Measurements from ENCODE around the gene STON2. TPM values are rescaled to one million over a fixed set of nuclear protein-coding genes. Genes with fewer than 3 reads are reported as not detected.

The STON2 gene
- total and polyA plus RNA-seq, 2 of the 13 experiments (the other 11 are each of a cell fraction or from before 2014, with no cell fraction given): 2.1 to 11.0 TPM

DNA sequence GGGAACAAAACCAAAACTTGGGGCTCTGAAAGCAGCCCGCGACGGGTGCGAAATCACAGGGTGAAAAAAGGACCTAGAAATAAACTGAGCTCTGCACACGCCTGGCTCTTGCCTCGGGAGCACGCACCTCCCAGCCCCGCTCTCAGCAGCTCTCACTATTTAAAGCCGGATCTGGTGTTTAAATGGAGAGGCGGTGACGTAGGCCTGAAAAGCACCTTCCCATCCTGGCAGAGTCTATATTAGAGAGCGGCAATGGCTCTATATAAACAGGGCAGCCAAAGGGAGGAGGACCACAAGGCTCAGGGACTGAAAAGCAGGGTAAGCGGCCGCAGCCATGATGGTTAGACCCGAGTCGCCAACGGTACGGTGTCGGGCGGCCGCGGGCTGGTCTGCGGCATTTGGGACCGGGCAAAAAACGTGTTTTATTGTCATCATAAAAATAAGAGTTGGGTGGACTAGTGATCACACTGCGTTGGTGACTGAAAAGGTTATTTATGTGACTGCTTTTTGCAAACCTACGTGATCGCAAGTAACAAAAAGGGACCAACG, 180.8 kb downstream of the STON2 start (continued):
- TF ChIP-seq, protein P1, sequence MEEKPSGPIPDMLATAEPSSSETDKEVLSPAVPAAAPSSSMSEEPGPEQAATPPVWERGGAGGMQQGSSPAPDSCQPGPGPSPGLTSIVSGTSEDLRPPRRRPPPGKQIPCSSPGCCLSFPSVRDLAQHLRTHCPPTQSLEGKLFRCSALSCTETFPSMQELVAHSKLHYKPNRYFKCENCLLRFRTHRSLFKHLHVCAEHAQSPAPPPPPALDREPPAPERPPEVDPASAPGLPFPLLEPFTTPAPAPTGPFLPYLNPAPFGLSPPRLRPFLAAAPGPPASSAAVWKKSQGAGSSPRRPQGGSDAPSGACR (CRISPR knock-in tag; IDR thresholded peaks at IDR 0.05): no peak; the same call in 1 of the 2 replicates
- TF ChIP-seq HOXA7 (CRISPR knock-in tag; IDR thresholded peaks at IDR 0.05): no peak
- 0 out of 2 replicates have a peak, but pooled peaks have one; percentile 17 for TF ChIP-seq ISL2 (CRISPR knock-in tag; IDR thresholded peaks at IDR 0.05)
- TF ChIP-seq ZNF124 (CRISPR knock-in tag; IDR thresholded peaks at IDR 0.05): no peak; the same call in 1 of the 2 replicates
- TF ChIP-seq, protein P2, sequence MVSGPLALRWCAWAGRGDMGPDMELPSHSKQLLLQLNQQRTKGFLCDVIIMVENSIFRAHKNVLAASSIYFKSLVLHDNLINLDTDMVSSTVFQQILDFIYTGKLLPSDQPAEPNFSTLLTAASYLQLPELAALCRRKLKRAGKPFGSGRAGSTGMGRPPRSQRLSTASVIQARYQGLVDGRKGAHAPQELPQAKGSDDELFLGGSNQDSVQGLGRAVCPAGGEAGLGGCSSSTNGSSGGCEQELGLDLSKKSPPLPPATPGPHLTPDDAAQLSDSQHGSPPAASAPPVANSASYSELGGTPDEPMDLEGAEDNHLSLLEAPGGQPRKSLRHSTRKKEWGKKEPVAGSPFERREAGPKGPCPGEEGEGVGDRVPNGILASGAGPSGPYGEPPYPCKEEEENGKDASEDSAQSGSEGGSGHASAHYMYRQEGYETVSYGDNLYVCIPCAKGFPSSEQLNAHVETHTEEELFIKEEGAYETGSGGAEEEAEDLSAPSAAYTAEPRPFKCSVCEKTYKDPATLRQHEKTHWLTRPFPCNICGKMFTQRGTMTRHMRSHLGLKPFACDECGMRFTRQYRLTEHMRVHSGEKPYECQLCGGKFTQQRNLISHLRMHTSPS (CRISPR knock-in tag; IDR thresholded peaks at IDR 0.05; ENCODE audit: low read depth): no peak
- TF ChIP-seq ZNF83 (CRISPR knock-in tag; IDR thresholded peaks at IDR 0.05; ENCODE audit: borderline replicate concordance): no peak
- peak; percentile 24; the same call in 1 of the 2 replicates for TF ChIP-seq MIXL1 (CRISPR knock-in tag; IDR thresholded peaks at IDR 0.05)
- TF ChIP-seq, protein P3, sequence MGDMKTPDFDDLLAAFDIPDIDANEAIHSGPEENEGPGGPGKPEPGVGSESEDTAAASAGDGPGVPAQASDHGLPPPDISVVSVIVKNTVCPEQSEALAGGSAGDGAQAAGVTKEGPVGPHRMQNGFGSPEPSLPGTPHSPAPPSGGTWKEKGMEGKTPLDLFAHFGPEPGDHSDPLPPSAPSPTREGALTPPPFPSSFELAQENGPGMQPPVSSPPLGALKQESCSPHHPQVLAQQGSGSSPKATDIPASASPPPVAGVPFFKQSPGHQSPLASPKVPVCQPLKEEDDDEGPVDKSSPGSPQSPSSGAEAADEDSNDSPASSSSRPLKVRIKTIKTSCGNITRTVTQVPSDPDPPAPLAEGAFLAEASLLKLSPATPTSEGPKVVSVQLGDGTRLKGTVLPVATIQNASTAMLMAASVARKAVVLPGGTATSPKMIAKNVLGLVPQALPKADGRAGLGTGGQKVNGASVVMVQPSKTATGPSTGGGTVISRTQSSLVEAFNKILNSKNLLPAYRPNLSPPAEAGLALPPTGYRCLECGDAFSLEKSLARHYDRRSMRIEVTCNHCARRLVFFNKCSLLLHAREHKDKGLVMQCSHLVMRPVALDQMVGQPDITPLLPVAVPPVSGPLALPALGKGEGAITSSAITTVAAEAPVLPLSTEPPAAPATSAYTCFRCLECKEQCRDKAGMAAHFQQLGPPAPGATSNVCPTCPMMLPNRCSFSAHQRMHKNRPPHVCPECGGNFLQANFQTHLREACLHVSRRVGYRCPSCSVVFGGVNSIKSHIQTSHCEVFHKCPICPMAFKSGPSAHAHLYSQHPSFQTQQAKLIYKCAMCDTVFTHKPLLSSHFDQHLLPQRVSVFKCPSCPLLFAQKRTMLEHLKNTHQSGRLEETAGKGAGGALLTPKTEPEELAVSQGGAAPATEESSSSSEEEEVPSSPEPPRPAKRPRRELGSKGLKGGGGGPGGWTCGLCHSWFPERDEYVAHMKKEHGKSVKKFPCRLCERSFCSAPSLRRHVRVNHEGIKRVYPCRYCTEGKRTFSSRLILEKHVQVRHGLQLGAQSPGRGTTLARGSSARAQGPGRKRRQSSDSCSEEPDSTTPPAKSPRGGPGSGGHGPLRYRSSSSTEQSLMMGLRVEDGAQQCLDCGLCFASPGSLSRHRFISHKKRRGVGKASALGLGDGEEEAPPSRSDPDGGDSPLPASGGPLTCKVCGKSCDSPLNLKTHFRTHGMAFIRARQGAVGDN (CRISPR knock-in tag; IDR thresholded peaks at IDR 0.05): peak; percentile 81
- TF ChIP-seq, protein P4, sequence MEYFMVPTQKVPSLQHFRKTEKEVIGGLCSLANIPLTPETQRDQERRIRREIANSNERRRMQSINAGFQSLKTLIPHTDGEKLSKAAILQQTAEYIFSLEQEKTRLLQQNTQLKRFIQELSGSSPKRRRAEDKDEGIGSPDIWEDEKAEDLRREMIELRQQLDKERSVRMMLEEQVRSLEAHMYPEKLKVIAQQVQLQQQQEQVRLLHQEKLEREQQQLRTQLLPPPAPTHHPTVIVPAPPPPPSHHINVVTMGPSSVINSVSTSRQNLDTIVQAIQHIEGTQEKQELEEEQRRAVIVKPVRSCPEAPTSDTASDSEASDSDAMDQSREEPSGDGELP (IDR thresholded peaks at IDR 0.05; ENCODE audit: borderline replicate concordance, low read depth): no peak; the same call in 1 of the 2 replicates
- TF ChIP-seq BHLHE40 (IDR thresholded peaks at IDR 0.05; ENCODE audit: low read length): no peak
- TF ChIP-seq, protein P5, sequence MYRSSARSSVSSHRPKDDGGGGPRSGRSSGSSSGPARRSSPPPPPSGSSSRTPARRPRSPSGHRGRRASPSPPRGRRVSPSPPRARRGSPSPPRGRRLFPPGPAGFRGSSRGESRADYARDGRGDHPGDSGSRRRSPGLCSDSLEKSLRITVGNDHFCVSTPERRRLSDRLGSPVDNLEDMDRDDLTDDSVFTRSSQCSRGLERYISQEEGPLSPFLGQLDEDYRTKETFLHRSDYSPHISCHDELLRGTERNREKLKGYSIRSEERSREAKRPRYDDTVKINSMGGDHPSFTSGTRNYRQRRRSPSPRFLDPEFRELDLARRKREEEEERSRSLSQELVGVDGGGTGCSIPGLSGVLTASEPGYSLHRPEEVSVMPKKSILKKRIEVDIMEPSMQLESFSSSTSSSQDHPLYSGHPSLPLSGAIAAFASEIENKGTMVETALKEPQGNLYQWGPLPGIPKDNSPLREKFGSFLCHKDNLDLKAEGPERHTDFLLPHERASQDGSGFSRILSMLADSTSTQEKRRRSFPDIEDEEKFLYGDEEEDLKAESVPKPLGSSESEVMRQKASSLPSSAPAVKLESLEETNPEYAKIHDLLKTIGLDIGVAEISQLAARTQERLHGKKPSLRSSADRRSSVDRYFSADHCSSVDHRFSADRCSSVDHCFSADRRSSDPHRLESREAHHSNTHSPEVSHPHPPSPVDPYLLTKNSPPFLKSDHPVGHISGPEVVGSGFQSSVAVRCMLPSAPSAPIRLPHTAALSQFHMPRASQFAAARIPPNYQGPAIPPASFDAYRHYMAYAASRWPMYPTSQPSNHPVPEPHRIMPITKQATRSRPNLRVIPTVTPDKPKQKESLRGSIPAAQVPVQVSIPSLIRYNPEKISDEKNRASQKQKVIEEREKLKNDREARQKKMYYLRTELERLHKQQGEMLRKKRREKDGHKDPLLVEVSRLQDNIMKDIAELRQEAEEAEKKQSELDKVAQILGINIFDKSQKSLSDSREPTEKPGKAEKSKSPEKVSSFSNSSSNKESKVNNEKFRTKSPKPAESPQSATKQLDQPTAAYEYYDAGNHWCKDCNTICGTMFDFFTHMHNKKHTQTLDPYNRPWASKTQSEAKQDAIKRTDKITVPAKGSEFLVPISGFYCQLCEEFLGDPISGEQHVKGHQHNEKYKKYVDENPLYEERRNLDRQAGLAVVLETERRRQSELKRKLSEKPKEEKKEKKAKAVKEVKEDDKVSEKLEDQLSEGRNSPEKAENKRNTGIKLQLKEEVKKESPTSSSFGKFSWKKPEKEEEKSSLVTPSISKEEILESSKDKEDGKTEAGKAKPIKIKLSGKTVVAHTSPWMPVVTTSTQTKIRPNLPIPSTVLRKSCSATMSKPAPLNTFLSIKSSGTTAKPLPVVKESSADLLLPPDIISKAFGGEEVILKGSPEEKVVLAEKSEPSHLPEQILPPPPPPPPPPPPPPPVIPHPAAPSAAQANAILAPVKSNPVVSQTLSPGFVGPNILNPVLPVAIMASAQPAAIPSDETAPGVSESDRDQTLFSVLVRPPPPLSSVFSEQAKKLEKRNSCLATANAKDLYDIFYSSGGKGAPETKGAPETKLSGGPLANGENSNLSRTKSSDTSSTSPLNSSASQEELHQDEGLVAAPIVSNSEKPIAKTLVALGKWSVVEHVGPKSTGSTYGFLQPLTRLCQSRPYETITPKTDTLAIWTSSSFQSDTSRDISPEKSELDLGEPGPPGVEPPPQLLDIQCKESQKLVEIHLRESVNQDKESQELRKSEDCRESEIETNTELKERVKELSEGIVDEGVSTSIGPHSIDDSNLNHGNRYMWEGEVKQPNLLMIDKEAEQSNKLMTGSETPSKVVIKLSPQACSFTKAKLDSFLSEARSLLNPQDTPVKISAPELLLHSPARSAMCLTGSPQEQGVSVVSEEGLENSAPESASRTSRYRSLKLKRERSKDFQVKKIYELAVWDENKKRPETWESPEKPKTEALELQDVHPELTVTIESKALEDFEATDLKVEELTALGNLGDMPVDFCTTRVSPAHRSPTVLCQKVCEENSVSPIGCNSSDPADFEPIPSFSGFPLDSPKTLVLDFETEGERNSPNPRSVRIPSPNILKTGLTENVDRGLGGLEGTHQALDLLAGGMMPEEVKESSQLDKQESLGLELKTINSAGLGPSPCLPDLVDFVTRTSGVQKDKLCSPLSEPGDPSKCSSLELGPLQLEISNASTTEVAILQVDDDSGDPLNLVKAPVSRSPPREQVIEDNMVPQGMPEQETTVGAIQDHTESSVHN (CRISPR knock-in tag; IDR thresholded peaks at IDR 0.05): no peak
